Left hindlimb (tissue), 1 donor: ENCODE measurements around the gene KLHL17.

Experiments
- DNase-seq: peaks from one replicate; pipeline ENCODE4 v3.0.0-alpha.2; 2018

The KLHL17 gene

DNA sequence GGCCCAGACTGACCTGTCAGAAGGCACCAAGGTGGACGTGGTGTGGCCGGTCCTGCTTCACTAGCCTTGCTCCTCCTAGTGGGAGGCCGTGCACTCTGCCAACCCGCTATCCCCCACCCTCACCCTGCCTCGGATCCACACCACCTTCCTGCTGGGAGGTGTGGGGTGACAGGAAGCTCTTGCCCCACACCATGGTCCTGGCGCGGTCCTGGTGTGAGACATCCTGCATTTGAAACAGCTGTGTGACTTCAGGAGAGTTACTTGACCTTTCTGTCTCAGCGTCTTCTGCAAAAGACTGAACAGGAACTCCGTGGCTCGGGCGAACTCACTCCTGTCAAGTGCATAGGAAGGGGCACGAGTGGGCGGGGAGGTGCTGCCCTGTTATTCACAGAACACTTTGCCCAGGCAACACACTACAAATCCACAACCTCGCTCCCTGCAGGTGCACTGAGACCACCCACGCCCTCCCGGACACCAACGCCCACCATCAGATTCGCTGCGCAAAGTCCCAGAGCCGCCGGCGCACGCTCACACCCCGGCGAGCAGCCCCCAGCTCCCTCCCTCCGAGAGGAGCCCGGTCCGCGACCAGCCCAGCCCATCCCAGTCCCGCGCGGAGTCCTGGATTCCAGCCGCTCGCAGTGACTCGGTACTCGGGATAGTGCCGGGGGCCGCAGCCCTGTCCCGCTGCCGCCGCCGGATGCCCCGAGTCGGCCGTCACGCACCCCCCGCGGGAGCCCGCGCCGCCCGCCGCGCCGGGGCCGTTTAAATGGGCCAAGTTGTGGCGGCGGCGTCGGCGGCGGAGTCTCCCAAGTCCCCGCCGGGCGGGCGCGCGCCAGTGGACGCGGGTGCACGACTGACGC lies 37.0 kb upstream of the KLHL17 start, which contains the start of gene SAMD11:
Gene SAMD11, plus strand, starts transcription at position 793 of the 860 bp plus-strand sequence. CDS start 509 bp downstream, outside the sequence.
- peak; percentile 92 for DNase-seq

DNA sequence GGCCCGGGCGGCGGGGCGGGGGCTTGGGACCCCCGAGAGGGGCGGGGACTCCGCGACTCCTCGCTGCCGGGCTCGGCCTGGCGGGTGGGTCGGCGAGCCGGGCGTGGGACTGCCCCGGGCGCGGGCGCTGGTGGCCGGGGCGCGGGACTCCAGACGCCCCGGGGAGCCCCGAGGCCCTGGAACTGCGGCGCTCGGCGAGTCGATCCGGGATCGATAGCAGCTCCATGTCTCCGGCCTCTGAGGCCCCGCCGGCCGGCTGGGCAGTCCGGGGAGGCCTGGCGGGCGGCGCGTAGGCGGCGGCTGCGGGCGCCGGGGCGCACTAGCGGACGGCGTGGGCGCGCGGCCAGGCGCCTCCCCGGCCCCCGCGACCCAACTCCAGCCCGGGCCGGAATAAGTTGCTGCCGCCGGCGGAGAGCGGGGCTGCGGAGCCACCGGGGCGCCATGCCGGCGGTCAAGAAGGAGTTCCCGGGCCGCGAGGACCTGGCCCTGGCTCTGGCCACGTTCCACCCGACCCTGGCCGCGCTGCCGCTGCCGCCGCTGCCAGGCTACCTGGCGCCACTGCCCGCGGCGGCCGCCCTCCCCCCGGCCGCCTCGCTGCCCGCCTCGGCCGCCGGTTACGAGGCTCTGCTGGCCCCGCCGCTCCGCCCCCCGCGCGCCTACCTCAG lies 36.3 kb upstream of the KLHL17 start:
- no peak for DNase-seq

DNA sequence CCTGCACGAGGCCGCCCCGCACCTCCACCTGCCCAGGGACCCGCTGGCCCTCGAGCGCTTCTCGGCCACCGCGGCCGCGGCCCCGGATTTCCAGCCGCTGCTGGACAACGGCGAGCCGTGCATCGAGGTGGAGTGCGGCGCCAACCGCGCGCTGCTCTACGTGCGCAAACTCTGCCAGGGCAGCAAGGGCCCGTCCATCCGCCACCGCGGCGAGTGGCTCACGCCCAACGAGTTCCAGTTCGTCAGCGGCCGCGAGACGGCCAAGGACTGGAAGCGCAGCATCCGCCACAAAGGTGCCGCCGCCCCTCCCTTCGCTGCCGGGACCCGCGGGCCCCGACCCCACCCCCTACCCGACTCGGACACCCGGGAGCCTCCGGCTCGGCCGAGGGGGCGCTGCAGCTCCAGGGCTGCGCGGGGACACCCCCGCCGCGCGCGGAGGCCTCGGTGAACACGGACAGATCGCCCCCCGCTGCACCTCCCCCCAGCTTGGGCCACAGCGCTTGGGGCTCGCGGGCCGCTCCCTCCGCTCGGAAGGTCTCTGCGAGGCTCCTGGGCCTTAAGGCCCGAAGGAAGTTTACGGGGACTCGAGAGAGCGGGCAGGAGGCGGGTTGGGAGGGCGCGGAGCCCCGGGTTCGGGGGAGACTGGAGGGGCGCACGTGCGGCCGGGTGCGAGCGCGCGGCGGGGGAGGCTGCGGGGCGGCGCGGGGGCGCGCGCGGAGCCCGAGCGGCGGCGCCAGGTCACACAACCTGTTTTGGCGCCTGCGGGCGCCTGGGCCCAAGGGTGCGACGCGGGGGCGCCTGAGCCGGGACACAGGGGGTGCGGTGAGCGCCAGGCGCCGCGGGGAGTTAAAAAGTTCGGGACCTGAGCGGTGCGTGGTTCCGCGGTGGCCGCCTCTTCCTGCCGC lies 35.5 kb upstream of the KLHL17 start:
- DNase-seq: no peak

GRCh38 chr1:925561-926421 lies 34.6 kb upstream of the KLHL17 start:
- no peak for DNase-seq

- no peak for DNase-seq
Measured at GRCh38 chr1:927234-927633, 33.1 kb upstream of the KLHL17 start.

DNA sequence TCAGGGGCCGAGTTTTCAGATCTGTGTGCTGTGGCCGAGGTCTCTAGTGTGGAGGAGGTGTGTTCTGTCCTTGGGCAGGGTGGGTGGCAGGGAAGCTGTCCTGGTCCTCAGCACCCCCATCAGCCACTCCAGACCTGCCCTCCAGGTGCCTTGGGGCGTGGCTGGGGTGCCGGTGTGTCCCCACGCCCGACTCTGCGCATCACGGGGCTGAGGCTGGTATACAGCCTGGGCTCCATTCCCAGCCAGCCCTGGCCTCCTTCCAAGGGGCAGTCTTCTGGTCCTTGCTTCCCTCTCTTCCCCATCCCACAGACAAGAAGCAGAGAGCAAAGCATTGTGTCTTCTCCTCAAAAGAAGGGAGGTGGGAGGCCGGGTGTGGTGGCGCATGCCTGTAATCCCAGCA lies 32.6 kb upstream of the KLHL17 start:
- no peak for DNase-seq

DNA sequence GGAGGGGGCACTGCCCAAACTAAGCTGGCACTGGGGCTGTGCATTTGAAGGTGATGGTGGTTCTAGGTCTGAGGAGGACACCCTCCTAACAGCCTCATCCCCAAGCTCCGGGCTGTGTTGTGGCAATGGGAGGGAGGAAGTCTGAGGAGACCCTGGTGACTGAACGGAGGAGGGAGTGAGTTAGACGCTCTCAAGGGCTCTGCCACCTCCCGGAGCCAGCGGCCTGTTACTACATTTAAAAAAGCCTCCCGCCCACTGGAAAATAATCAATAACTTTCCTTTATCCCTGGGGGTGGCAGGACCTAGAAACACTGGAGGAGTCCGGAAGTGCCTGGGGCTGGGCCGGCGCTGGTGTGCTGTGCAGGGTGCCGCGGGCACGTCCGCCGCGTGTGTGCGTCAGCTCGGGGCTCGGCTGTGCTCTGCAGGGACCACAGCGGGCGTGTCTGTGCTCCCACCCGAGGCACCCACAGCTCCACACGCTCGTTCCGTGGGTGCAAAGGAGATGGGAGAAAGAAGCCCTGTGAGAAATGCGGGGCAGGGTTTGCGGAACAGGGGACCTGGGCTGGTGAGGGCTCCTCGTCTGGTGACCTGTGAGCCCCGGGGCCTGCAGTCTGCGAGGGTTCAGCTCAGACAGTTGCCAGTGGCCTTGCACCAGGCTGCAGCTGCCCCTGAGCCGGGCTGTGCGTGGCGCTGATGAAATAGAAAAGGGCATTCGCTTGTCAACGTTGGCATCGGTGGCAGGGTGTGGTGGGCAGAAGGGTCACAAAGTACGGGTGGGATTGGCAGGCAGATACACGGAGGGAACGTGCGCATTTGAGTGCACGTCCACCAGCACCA lies 31.3 kb upstream of the KLHL17 start:
- DNase-seq: no peak

DNA sequence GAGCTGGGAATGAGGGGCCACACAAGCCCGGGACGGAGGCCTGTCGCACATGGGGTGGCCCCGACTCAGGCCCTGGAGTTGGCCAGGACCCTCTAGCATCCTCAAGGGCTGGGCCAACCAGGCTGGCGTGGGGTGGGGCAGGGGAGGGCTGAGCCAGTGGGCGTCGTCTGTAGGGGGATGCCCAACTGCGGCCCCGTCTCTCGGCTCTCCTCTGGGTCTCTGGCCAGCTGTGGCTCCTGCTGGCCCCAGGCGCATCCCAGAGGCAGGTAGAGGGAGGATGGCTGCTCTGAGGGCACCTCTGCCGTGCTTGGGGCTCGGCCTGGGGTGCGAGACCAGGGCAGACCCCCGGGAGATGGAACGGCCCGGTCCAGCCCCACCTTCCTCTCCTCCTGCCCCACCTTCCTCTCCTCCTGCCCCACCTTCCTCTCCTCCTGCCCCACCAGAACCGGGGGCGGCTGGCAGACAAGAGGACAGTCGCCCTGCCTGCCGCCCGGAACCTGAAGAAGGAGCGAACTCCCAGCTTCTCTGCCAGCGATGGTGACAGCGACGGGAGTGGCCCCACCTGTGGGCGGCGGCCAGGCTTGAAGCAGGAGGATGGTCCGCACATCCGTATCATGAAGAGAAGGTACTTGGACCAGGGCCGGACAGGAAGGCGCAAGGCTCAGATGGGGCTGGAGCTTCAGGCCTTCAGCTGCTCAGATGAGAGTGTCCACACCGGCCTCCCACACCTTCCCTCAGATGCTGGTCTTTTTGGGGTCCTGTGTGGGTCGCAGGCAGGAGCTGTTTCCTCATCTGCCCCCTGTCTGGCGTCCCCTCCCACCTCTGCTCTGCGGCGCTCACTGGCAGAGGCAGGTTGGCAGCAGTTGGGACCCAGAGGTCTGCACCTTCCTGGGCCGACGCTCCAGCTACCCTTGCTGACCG lies 30.4 kb upstream of the KLHL17 start:
- DNase-seq: no peak

DNA sequence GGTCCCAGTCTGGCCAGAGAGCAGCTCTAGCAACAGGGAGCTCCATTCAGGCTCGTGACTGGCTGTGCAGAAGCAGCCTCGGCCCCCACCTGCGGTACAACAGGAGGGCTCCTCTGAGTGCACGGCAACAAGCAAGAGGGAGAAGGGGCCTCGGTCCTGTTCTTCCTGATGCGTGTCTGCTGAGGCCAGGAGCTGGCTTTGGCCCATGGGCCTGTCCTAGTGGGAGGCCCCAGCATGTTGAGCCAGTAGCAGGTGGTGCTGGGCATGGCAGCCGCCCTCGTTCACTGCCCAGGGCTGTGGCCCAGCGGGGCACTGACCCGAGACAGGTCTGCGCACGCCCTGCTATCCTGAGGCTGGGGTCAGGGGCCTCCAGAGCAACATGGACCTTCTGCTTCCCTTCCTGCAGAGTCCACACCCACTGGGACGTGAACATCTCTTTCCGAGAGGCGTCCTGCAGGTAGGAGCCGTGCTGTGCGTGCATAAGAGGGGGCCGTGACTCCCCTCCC lies 29.7 kb upstream of the KLHL17 start:
- no peak for DNase-seq

- no peak for DNase-seq
Measured at GRCh38 chr1:931380-932172, 28.8 kb upstream of the KLHL17 start.

- no peak for DNase-seq
Measured at GRCh38 chr1:932173-932510, 28.2 kb upstream of the KLHL17 start.

DNA sequence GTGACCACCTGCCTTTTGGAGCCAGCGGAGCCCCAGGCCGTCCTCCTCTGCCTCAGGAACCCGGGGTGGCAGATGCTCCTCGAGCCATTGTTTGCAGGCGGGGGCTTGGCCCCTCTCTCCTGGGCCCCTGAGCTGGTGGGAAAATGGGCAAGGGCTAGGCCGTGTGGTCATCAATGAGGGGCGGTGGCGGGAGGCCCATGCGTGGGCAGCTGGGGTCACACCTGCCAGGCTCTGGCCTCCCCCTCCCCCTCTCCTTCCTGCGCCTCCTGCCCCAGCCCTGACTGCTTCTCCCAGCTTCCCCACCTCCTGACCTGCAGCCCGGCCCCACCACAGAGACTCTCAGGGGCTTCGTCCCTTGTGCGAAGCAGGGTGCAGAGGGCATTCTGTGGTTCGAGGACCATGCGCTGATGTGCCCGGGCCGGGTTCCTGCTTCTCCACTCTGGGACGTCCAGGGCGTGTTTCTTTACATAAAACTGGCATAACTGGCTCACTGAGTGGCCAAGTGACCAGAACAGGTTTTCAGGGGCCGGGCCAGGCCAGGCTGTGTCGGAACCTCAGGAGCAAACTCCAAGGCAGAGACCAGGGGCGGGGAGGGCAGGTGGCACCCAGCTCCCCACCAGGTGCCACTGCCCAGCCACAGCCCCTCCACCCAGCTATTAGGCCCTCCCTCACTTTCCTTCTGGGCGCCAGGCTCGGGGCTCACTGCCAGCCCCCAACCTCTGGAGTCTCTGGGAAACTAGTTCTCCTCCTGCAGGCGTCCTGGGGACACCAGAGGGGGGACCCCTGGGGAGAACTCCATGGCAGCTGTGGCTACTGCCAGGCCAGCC lies 27.4 kb upstream of the KLHL17 start:
- no peak for DNase-seq

- DNase-seq: no peak
Measured at GRCh38 chr1:933603-933940, 26.8 kb upstream of the KLHL17 start.

GRCh38 chr1:934991-935750 lies 25.2 kb upstream of the KLHL17 start:
- DNase-seq: no peak

GRCh38 chr1:935751-936231 lies 24.6 kb upstream of the KLHL17 start:
- DNase-seq: no peak

- DNase-seq: no peak
Measured at GRCh38 chr1:936348-937264, 23.8 kb upstream of the KLHL17 start.
